Stomach (tissue), 4 donors: ENCODE data around the gene TMEM203.

ENCODE experiments used
- CTCF ChIP-seq, 7 experiments: fragments of 450-650 bp in 4 of 7; fragments of 200-600 bp in 3 of 7; sonication (generic) in 3 of 7; IDR thresholded peaks; one replicate each; pipeline ENCODE4 v1.5.1; 2016 to 2019; ENCODE audit warnings: antibody characterized with exemption in 7 of 7, control low read depth in 2 of 7, mild to moderate bottlenecking in 1 of 7
- EP300 ChIP-seq: sonication (generic); formaldehyde crosslinking; IDR thresholded peaks from one replicate; pipeline ENCODE4 v1.6.1; 2017; ENCODE audit warnings: antibody characterized with exemption
- POLR2A ChIP-seq, 4 donors: fragments of 450-650 bp; IDR thresholded peaks; one replicate each; pipeline ENCODE4 v1.6.1; 2016; ENCODE audit warnings: antibody characterized with exemption in 4 of 4, control low read depth in 2 of 4, mild to moderate bottlenecking in 1 of 4, moderate library complexity in 1 of 4

DNA sequence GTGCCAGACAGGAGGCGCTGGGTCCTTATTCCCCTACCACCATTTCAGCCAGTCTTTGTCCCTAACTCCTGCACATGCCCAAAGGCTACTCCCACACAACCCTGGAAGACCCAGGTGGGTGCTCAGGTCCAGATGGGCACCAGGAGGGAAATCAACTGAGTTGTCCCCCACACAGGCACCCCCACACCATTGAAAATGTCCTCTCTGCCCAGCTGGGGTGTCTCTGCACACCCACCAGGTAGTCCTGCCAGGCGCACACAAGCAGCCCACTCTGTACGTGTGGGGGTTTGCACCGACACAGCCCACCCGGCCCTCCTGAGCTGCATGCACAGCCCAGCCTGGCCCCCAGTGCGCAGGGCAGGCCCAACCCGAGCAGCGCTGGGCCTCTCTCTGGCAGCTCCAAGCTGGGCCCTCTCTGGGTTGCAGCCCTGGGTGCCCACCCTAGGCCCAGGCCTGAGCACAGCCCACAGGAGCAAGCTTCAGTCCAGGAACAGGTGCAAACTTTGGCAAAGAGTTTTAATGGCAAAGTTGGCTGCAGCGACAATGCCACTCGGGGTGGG, 14.4 kb upstream of the TMEM203 start:
- TF ChIP-seq CTCF (IDR thresholded peaks at IDR 0.05): no peak
- TF ChIP-seq EP300: no peak
- no peak for TF ChIP-seq POLR2A (IDR thresholded peaks at IDR 0.05)
